Measurements from ENCODE around the gene NR5A2.

NR5A2 gene

DNA sequence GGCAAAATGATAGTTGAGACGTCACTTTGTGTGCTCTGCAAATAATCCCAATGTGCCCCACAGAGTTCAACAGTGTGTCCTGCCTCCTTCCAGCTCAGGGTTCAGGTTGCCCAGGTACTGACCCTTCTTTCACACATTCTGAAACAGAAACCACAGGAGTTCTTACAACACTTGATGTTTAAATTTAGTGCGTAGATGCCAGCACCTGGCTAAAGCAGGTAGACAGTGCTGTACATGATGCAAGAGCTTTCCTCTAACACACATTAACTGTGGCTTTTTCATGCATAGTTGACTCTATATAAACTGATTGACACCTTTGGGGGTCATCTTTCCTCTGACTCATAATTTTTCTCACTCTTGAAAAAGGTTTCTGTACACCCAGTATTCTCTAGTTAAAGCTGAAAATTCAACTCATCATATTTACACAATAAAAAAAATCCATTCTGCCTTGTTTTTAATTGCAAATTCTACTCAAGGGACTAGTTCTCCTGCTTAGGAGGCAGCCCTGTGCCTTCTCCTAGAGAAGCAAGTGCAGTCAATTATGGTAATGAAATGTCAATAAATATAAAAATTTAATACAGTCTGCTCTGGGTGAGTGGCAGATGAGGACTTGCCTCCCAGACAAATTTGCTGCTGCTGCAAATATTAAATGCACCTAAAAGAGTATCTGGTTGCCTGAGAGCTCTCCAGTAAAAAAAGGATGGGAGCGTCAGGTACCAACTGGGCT, 91.4 kb downstream of the NR5A2 start:
- CTCF ChIA-PET = interaction anchor here (1.2 kb wide), 1 partner anchor 21 kb away, joined by 3 read pairs; no protein-coding TSS in a partner anchor
- TF ChIP-seq ZNF384 (IDR thresholded peaks at IDR 0.05) (no peak), PKNOX1 (IDR thresholded peaks at IDR 0.05) (peak; percentile 87)
- POLR2A ChIA-PET = no interaction called here
- no peak for DNase-seq (ENCODE audit: extremely low spot score)

DNA sequence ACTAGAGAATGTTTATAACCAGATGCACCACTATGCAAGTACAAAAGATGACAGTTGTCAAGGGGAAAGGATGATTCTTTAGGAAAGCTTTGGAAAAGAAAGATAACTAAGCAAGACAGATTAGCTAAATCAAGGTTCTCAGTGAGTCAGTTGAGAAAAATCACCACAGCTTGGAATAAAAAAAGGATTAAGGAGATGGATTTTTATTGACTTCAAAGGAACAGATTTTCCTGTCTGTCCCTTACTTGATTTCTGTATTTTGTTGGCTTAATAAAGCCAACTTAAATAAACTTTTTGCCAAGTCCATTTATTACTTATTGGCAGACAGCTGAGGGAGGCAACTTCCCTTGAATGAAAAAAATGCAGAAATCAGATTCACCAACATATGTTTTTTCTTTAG, 93.9 kb downstream of the NR5A2 start:
- TF ChIP-seq PKNOX1 (IDR thresholded peaks at IDR 0.05) (no peak), BHLHE40 (IDR thresholded peaks at IDR 0.05; ENCODE audit: borderline replicate concordance) (no peak), FOXA1 (IDR thresholded peaks at IDR 0.05) (no peak), ARNT (IDR thresholded peaks at IDR 0.05) (no peak), LEF1 (IDR thresholded peaks at IDR 0.05; ENCODE audit: borderline replicate concordance) (no peak), CTBP1 (IDR thresholded peaks at IDR 0.05; ENCODE audit: borderline replicate concordance) (no peak), HDGF (IDR thresholded peaks at IDR 0.05; ENCODE audit: borderline replicate concordance) (no peak), SP1 (IDR thresholded peaks at IDR 0.05) (no peak), TARDBP (IDR thresholded peaks at IDR 0.05) (no peak), ZNF384 (IDR thresholded peaks at IDR 0.05) (no peak)
- DNase-seq (ENCODE audit: extremely low spot score) = no peak
- POLR2A ChIA-PET = no interaction called here
- CTCF ChIA-PET = interaction anchor here (0.6 kb wide), 1 partner anchor 388 kb away, joined by 3 read pairs; no protein-coding TSS in a partner anchor

GRCh38 chr1:200124309-200124708, 96.8 kb downstream of the NR5A2 start:
- CTCF ChIA-PET = no interaction called here
- POLR2A ChIA-PET = no interaction called here
- DNase-seq (ENCODE audit: extremely low spot score) = no peak
- TF ChIP-seq CTBP1 (IDR thresholded peaks at IDR 0.05; ENCODE audit: borderline replicate concordance) (no peak), PKNOX1 (IDR thresholded peaks at IDR 0.05) (no peak), NFRKB (IDR thresholded peaks at IDR 0.05) (no peak), HDGF (IDR thresholded peaks at IDR 0.05; ENCODE audit: borderline replicate concordance) (no peak), ELF4 (IDR thresholded peaks at IDR 0.05) (no peak), L3MBTL2 (conservative IDR thresholded peaks at IDR 0.05) (no peak), BHLHE40 (IDR thresholded peaks at IDR 0.05; ENCODE audit: borderline replicate concordance) (no peak), ARNT (IDR thresholded peaks at IDR 0.05) (no peak), FOXM1 (IDR thresholded peaks at IDR 0.05; ENCODE audit: borderline replicate concordance) (no peak), SP1 (IDR thresholded peaks at IDR 0.05) (no peak), FOXK2 (IDR thresholded peaks at IDR 0.05) (no peak), FOXA1 (IDR thresholded peaks at IDR 0.05) (no peak), LEF1 (IDR thresholded peaks at IDR 0.05; ENCODE audit: borderline replicate concordance) (no peak), ZNF384 (IDR thresholded peaks at IDR 0.05) (no peak), SUZ12 (IDR thresholded peaks at IDR 0.05) (no peak), TARDBP (IDR thresholded peaks at IDR 0.05) (no peak)

GRCh38 chr1:200128081-200128480, 100.6 kb downstream of the NR5A2 start:
- TF ChIP-seq PKNOX1 (IDR thresholded peaks at IDR 0.05) (no peak), SUZ12 (IDR thresholded peaks at IDR 0.05) (no peak), FOXK2 (IDR thresholded peaks at IDR 0.05) (no peak), L3MBTL2 (conservative IDR thresholded peaks at IDR 0.05) (no peak), BHLHE40 (IDR thresholded peaks at IDR 0.05; ENCODE audit: borderline replicate concordance) (no peak), FOXM1 (IDR thresholded peaks at IDR 0.05; ENCODE audit: borderline replicate concordance) (no peak), ARNT (IDR thresholded peaks at IDR 0.05) (no peak), TARDBP (IDR thresholded peaks at IDR 0.05) (no peak), SP1 (IDR thresholded peaks at IDR 0.05) (no peak), LEF1 (IDR thresholded peaks at IDR 0.05; ENCODE audit: borderline replicate concordance) (no peak), ZNF384 (IDR thresholded peaks at IDR 0.05) (no peak), CTBP1 (IDR thresholded peaks at IDR 0.05; ENCODE audit: borderline replicate concordance) (no peak), ELF4 (IDR thresholded peaks at IDR 0.05) (no peak), NFRKB (IDR thresholded peaks at IDR 0.05) (no peak), HDGF (IDR thresholded peaks at IDR 0.05; ENCODE audit: borderline replicate concordance) (no peak), FOXA1 (IDR thresholded peaks at IDR 0.05) (no peak)
- DNase-seq (ENCODE audit: extremely low spot score) = no peak
- POLR2A ChIA-PET = no interaction called here
- CTCF ChIA-PET = no interaction called here

DNA sequence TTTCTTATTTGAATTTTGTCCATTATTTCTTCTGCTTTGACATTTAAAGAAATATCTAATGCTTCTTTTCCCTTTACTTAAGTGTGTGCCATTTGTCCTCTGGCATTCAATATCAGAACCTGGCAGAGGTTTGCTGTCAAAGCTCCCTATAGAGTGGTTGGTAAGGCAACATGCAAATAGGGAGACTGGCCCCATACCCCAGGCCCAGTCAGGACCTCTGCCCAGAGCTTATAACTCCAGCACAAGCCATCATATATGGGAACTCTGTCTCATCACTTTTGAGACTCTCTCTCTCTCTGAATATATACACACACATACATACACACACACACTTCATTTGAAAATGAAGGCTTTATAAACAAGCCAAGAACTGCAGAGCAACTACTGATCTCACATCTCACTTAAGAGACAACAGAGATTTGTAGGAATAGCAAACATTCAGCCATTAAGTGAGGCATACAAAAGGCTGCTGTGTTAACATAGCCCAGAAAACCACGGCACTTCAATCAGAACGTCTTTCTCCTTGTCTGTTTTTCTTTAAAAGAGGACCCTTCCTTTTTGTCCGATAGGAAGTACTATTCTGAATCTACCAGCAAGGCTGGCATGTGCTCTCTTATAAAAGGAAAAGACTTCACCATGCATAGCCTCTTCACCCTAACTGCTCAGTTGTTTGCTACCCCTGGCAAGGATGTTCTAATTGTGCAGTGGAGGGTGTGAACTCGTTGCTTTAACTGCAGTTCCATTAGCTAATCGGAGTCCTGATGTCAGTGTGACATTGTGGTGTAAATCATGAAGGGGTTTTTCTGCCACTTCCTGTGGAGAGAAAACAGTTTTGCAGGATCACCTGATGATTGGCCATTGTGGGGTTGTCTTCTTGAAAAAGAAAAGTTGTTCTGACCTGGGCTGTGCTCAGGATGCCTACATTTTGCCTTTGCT, 101.7 kb downstream of the NR5A2 start:
- CTCF ChIA-PET = no interaction called here
- TF ChIP-seq SP1 (IDR thresholded peaks at IDR 0.05) (no peak), FOXK2 (IDR thresholded peaks at IDR 0.05) (no peak), BHLHE40 (IDR thresholded peaks at IDR 0.05; ENCODE audit: borderline replicate concordance) (no peak), NFRKB (IDR thresholded peaks at IDR 0.05) (no peak), L3MBTL2 (conservative IDR thresholded peaks at IDR 0.05) (no peak), PKNOX1 (IDR thresholded peaks at IDR 0.05) (peak; percentile 60; the same call in 1 of the 2 replicates)
- POLR2A ChIA-PET = no interaction called here
- DNase-seq (ENCODE audit: extremely low spot score) = no peak

All from HEK293T (cell line).